AG08395 (cell line): ENCODE data around the gene HAPSTR1.

Experiments
- DNase-seq: peaks from one replicate; pipeline ENCODE4 v3.0.0; 2012; ENCODE audit warnings: mixed read lengths, low spot score

The HAPSTR1 gene

GRCh38 chr16:9097266-9098219, 6.1 kb downstream of the HAPSTR1 start:
- DNase-seq: no peak

GRCh38 chr16:9098377-9099090, 7.1 kb downstream of the HAPSTR1 start:
- DNase-seq: no peak

- no peak for DNase-seq
These were observed 7.7 kb downstream of the HAPSTR1 start for GRCh38 chr16:9099131-9099625.

GRCh38 chr16:9102379-9102778, 10.9 kb downstream of the HAPSTR1 start:
- DNase-seq: peak; percentile 79

GRCh38 chr16:9102943-9103342, 11.5 kb downstream of the HAPSTR1 start:
- DNase-seq: no peak

GRCh38 chr16:9103546-9103945, 12.1 kb downstream of the HAPSTR1 start:
- no peak for DNase-seq

- no peak for DNase-seq
These were observed 13.7 kb downstream of the HAPSTR1 start for GRCh38 chr16:9105189-9105588.

- no peak for DNase-seq
These were observed 15.9 kb downstream of the HAPSTR1 start for GRCh38 chr16:9107025-9107970.

GRCh38 chr16:9109255-9109654, 17.8 kb downstream of the HAPSTR1 start:
- no peak for DNase-seq

- no peak for DNase-seq
These were observed 20.9 kb downstream of the HAPSTR1 start for GRCh38 chr16:9112166-9112843.

GRCh38 chr16:9112844-9113186, 21.4 kb downstream of the HAPSTR1 start:
- DNase-seq: no peak

GRCh38 chr16:9113707-9114106, 22.3 kb downstream of the HAPSTR1 start:
- DNase-seq: no peak

- DNase-seq: no peak
These were observed 22.7 kb downstream of the HAPSTR1 start for GRCh38 chr16:9114112-9114511.

GRCh38 chr16:9114842-9115241, 23.4 kb downstream of the HAPSTR1 start:
- no peak for DNase-seq

GRCh38 chr16:9115277-9115676, 23.8 kb downstream of the HAPSTR1 start:
- no peak for DNase-seq

- DNase-seq: no peak
These were observed 24.7 kb downstream of the HAPSTR1 start for GRCh38 chr16:9116141-9116540.

- DNase-seq: no peak
These were observed 26.7 kb downstream of the HAPSTR1 start for GRCh38 chr16:9118170-9118569.

GRCh38 chr16:9119795-9120194, 28.4 kb downstream of the HAPSTR1 start:
- peak; percentile 85 for DNase-seq

- DNase-seq: no peak
These were observed 30.9 kb downstream of the HAPSTR1 start for GRCh38 chr16:9122342-9122741.

- DNase-seq: no peak
These were observed 31.5 kb downstream of the HAPSTR1 start for GRCh38 chr16:9122969-9123368.

- no peak for DNase-seq
These were observed 32.0 kb downstream of the HAPSTR1 start for GRCh38 chr16:9123401-9123800.
